NCI-H1417 (cell line): Measurements from ENCODE around the gene RGS10.
A peak's percentile ranks its signal among the peaks of the same experiment; 100 is the strongest.

ENCODE experiments used
- DNase-seq, 3 experiments: peaks; one replicate each; lab custom pipeline; 2025; lab: John Stamatoyannopoulos, UW

The RGS10 gene

GRCh38 chr10:119496273-119496672 lies 46.2 kb downstream of the RGS10 start:
- DNase-seq = no peak

- DNase-seq = no peak
Measured at GRCh38 chr10:119495545-119495944, 47.0 kb downstream of the RGS10 start.

- DNase-seq = no peak
Measured at GRCh38 chr10:119495021-119495505, 47.5 kb downstream of the RGS10 start.

- peak in 2 of 3 experiments; percentile 11 to 64 for DNase-seq
Measured at GRCh38 chr10:119494236-119495020, 48.1 kb downstream of the RGS10 start.

GRCh38 chr10:119493155-119493554 lies 49.4 kb downstream of the RGS10 start:
- no peak for DNase-seq

GRCh38 chr10:119491966-119492757 lies 50.4 kb downstream of the RGS10 start:
- DNase-seq = no peak

GRCh38 chr10:119489991-119490326 lies 52.6 kb downstream of the RGS10 start:
- DNase-seq = no peak

GRCh38 chr10:119488675-119489074 lies 53.8 kb downstream of the RGS10 start:
- no peak for DNase-seq

GRCh38 chr10:119483839-119484238 lies 58.7 kb downstream of the RGS10 start:
- no peak for DNase-seq

- DNase-seq = no peak
Measured at GRCh38 chr10:119483001-119483400, 59.5 kb downstream of the RGS10 start.

GRCh38 chr10:119481781-119482426 lies 60.6 kb downstream of the RGS10 start:
- DNase-seq = no peak

GRCh38 chr10:119480667-119481066 lies 61.9 kb downstream of the RGS10 start:
- DNase-seq = peak in 1 of 3 experiments; percentile 1

GRCh38 chr10:119479532-119479931 lies 63.0 kb downstream of the RGS10 start:
- DNase-seq = peak in 2 of 3 experiments; percentile 1 to 18

GRCh38 chr10:119478811-119479341 lies 63.6 kb downstream of the RGS10 start:
- no peak for DNase-seq

- DNase-seq = no peak
Measured at GRCh38 chr10:119478111-119478802, 64.3 kb downstream of the RGS10 start.

GRCh38 chr10:119477444-119477843 lies 65.1 kb downstream of the RGS10 start:
- no peak for DNase-seq

GRCh38 chr10:119474606-119475005 lies 67.9 kb downstream of the RGS10 start:
- no peak for DNase-seq

- no peak for DNase-seq
Measured at GRCh38 chr10:119473771-119474170, 68.7 kb downstream of the RGS10 start.

- DNase-seq = no peak
Measured at GRCh38 chr10:119470920-119471702, 71.4 kb downstream of the RGS10 start.

- DNase-seq = no peak
Measured at GRCh38 chr10:119469846-119470245, 72.7 kb downstream of the RGS10 start.

- DNase-seq = no peak
Measured at GRCh38 chr10:119469325-119469707, 73.2 kb downstream of the RGS10 start.
